ENCODE results near the gene TMEFF2. TPM values are rescaled to one million over a fixed set of nuclear protein-coding genes. Genes with fewer than 3 reads are reported as not detected.

Gene TMEFF2
- total and polyA plus RNA-seq, 2 donors (not counting 1 experiment from before 2014, with no cell fraction given): not detected

DNA sequence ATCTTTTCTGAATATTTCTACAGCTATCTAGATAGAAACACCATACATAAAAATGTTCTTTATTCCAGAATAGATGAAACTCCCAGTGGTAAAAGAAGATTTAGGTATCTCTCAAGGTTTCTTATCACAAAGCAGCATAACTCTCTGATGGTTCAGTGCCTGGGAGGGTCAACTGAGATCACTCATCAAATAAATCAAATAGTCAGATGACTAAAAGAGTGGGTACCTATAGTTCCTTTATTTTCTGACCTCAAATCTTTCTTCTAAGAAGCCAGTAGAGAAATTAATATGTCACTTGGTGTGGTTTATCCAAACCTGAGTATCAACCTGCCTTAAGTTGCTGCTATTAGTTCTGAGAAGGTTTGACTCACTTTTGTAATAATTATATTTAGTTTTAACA is 120.9 kb downstream of the TMEFF2 start:
- no peak overlapping the region for H2AFZ ChIP-seq (ENCODE audit: insufficient read depth, low read depth, low read length, poor library complexity, severe bottlenecking)
- TF ChIP-seq, protein P1, sequence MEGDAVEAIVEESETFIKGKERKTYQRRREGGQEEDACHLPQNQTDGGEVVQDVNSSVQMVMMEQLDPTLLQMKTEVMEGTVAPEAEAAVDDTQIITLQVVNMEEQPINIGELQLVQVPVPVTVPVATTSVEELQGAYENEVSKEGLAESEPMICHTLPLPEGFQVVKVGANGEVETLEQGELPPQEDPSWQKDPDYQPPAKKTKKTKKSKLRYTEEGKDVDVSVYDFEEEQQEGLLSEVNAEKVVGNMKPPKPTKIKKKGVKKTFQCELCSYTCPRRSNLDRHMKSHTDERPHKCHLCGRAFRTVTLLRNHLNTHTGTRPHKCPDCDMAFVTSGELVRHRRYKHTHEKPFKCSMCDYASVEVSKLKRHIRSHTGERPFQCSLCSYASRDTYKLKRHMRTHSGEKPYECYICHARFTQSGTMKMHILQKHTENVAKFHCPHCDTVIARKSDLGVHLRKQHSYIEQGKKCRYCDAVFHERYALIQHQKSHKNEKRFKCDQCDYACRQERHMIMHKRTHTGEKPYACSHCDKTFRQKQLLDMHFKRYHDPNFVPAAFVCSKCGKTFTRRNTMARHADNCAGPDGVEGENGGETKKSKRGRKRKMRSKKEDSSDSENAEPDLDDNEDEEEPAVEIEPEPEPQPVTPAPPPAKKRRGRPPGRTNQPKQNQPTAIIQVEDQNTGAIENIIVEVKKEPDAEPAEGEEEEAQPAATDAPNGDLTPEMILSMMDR (IDR thresholded peaks at IDR 0.05): no peak
- TF ChIP-seq EZH2 (IDR thresholded peaks at IDR 0.05; ENCODE audit: borderline replicate concordance, insufficient read depth, low read depth, low read length, poor library complexity, severe bottlenecking): no peak
- H3K79me2 ChIP-seq (ENCODE audit: control insufficient read depth, insufficient read depth, low read length): no peaks in the 10 kb centered on the region
- no peaks in the 10 kb centered on the region for H3K36me3 ChIP-seq (replicated peaks in 1 of 2; ENCODE audit: control extremely low read depth in 1 of 2, control insufficient read depth in 1 of 2, extremely low read depth in 1 of 2, insufficient read depth in 2 of 2, low read length in 1 of 2)
- no peak overlapping the region for H3K4me3 Mint-ChIP-seq
- DNase-seq (no peak), ATAC-seq (ENCODE audit: low read depth) (no peak)
- H3K9ac ChIP-seq (ENCODE audit: low read length): no peak overlapping the region
- no peak overlapping the region for H3K27ac Mint-ChIP-seq
- no peaks in the 10 kb centered on the region for H4K20me1 ChIP-seq (ENCODE audit: control insufficient read depth, insufficient read depth, low read length, poor library complexity, severe bottlenecking)
- no peaks in the 10 kb centered on the region for H3K27me3 ChIP-seq (replicated peaks in 1 of 4; ENCODE audit: control extremely low read depth in 1 of 4, control insufficient read depth in 3 of 4, insufficient read depth in 4 of 4, low read length in 3 of 4)
- H3K9me3 ChIP-seq (ENCODE audit: control extremely low read depth in 1 of 3, control insufficient read depth in 2 of 3, insufficient read depth in 1 of 3, low read length in 2 of 3): no peaks in the 10 kb centered on the region
- H3K27ac ChIP-seq (ENCODE audit: low read length in 2 of 2): no peak overlapping the region
- ChIA-PET POLR2A (no interaction called here), CTCF (no interaction called here)
- intact Hi-C loops (cut with micrococcal nuclease): no loop called here
- no peaks in the 10 kb centered on the region for H3K9me3 Mint-ChIP-seq (ENCODE audit: insufficient read depth)
- no peak overlapping the region for H3K4me2 ChIP-seq (replicated peaks; ENCODE audit: low read depth, low read length, poor library complexity, severe bottlenecking)
- no peaks in the 10 kb centered on the region for H3K4me1 ChIP-seq (ENCODE audit: control insufficient read depth in 2 of 2, insufficient read depth in 2 of 2, low read length in 2 of 2)
- H3K4me1 Mint-ChIP-seq: peaks cover 1% of the 10 kb centered on the region
- H3K4me3 ChIP-seq (ENCODE audit: control extremely low read depth in 1 of 5, extremely low read depth in 1 of 5, insufficient read depth in 1 of 5, low read depth in 2 of 5, low read length in 4 of 5): no peak overlapping the region
- peaks cover 4% of the 10 kb centered on the region for H3K27me3 Mint-ChIP-seq

DNA sequence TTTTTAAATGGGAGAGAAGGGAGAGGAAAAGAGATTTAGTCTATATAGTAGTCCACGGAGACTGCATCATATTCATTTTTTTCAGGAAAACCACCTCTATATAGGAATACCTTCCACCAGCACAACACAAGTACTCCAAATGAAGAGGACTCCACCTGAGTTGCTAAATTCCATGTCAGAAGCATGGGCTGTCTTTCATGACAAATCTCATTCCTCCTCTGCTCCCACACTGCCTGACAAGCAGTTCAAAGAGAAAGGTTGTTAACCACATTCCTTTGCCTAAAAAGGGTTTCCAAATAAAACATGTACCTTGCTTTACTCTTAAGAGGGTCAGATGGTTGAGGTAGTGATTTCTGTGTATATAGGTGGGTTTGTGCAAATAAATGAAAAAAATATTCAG is 122.0 kb downstream of the TMEFF2 start:
- H3K4me3 Mint-ChIP-seq: no peak overlapping the region
- H2AFZ ChIP-seq (ENCODE audit: insufficient read depth, low read depth, low read length, poor library complexity, severe bottlenecking): no peak overlapping the region
- H3K4me1 Mint-ChIP-seq: peaks cover 1% of the 10 kb centered on the region

More for the DNA sequence above, 122.0 kb downstream of the TMEFF2 start:
- intact Hi-C loops (cut with micrococcal nuclease): no loop called here
- H3K36me3 ChIP-seq (replicated peaks in 1 of 2; ENCODE audit: control extremely low read depth in 1 of 2, control insufficient read depth in 1 of 2, extremely low read depth in 1 of 2, insufficient read depth in 2 of 2, low read length in 1 of 2): no peaks in the 10 kb centered on the region
- no peak for TF ChIP-seq EZH2 (IDR thresholded peaks at IDR 0.05; ENCODE audit: borderline replicate concordance, insufficient read depth, low read depth, low read length, poor library complexity, severe bottlenecking)
- TF ChIP-seq, protein P1 (IDR thresholded peaks at IDR 0.05): no peak
- no CpG with 5 or more reads among the region's 1 CpG for WGBS (ENCODE audit: insufficient coverage)
- H4K20me1 ChIP-seq (ENCODE audit: control insufficient read depth, insufficient read depth, low read length, poor library complexity, severe bottlenecking): no peaks in the 10 kb centered on the region
- H3K9me3 ChIP-seq (ENCODE audit: control extremely low read depth in 1 of 3, control insufficient read depth in 2 of 3, insufficient read depth in 1 of 3, low read length in 2 of 3): no peaks in the 10 kb centered on the region
- H3K4me3 ChIP-seq (ENCODE audit: control extremely low read depth in 1 of 5, extremely low read depth in 1 of 5, insufficient read depth in 1 of 5, low read depth in 2 of 5, low read length in 4 of 5): no peak overlapping the region
- DNase-seq: no peak
- Mint-ChIP-seq H3K27ac (no peak overlapping the region), H3K27me3 (peaks cover 4% of the 10 kb centered on the region), H3K9me3 (ENCODE audit: insufficient read depth) (no peaks in the 10 kb centered on the region)
- ATAC-seq (ENCODE audit: low read depth): no peak
- ChIA-PET CTCF (no interaction called here), POLR2A (no interaction called here)
- no peak overlapping the region for H3K27ac ChIP-seq (ENCODE audit: low read length in 2 of 2)
- no peak overlapping the region for H3K4me2 ChIP-seq (replicated peaks; ENCODE audit: low read depth, low read length, poor library complexity, severe bottlenecking)
- no peaks in the 10 kb centered on the region for H3K4me1 ChIP-seq (ENCODE audit: control insufficient read depth in 2 of 2, insufficient read depth in 2 of 2, low read length in 2 of 2)
- no peaks in the 10 kb centered on the region for H3K27me3 ChIP-seq (replicated peaks in 1 of 4; ENCODE audit: control extremely low read depth in 1 of 4, control insufficient read depth in 3 of 4, insufficient read depth in 4 of 4, low read length in 3 of 4)
- H3K79me2 ChIP-seq (ENCODE audit: control insufficient read depth, insufficient read depth, low read length): no peaks in the 10 kb centered on the region
- H3K9ac ChIP-seq (ENCODE audit: low read length): no peak overlapping the region

All from B cell (primary cell).